Mucosa of stomach (tissue), 1 donor: ENCODE measurements around the gene PPARA.

Experiments used
- H3K27me3 ChIP-seq: one replicate; pipeline ENCODE4 v1.7.0; 2013; ENCODE audit warnings: mild to moderate bottlenecking, low read length; ENCODE audit not compliant: control insufficient read depth, insufficient read depth
- H3K36me3 ChIP-seq: one replicate; pipeline ENCODE4 v1.7.0; 2013; ENCODE audit warnings: low read length; ENCODE audit not compliant: control insufficient read depth, insufficient read depth
- H3K4me1 ChIP-seq: one replicate; pipeline ENCODE4 v1.7.0; 2013; ENCODE audit warnings: mild to moderate bottlenecking, low read length; ENCODE audit not compliant: control insufficient read depth, insufficient read depth
- H3K4me3 ChIP-seq: one replicate; pipeline ENCODE4 v1.7.0; 2013; ENCODE audit warnings: low read length
- H3K9ac ChIP-seq: one replicate; pipeline ENCODE4 v1.7.0; 2013; ENCODE audit warnings: mild to moderate bottlenecking, low read length, moderate library complexity
- H3K9me3 ChIP-seq: one replicate; pipeline ENCODE4 v1.7.0; 2013; ENCODE audit warnings: mild to moderate bottlenecking, low read length, moderate library complexity; ENCODE audit not compliant: control insufficient read depth
- donor health status: Pancreatic carcinoma.

Gene PPARA

GRCh38 chr22:46107753-46108563 is 42.4 kb upstream of the PPARA start:
- H3K27me3 ChIP-seq, result no peaks in the 10 kb centered on the region
- H3K9me3 ChIP-seq, result no peaks in the 10 kb centered on the region
- H3K9ac ChIP-seq, result peak overlapping the region; percentile 52
- peaks cover 21% of the 10 kb centered on the region for H3K36me3 ChIP-seq
- H3K4me3 ChIP-seq, result no peak overlapping the region
- H3K4me1 ChIP-seq, result peaks cover 86% of the 10 kb centered on the region

GRCh38 chr22:46108564-46109473 is 41.5 kb upstream of the PPARA start:
- Histone ChIP-seq H3K27me3 (no peaks in the 10 kb centered on the region), H3K9me3 (no peaks in the 10 kb centered on the region), H3K9ac (peak overlapping the region; percentile 36), H3K4me3 (no peak overlapping the region), H3K36me3 (peaks cover 22% of the 10 kb centered on the region), H3K4me1 (peaks cover 85% of the 10 kb centered on the region)

GRCh38 chr22:46109474-46110003 is 40.8 kb upstream of the PPARA start:
- Histone ChIP-seq H3K4me3 (no peak overlapping the region), H3K9ac (peak overlapping the region; percentile 36), H3K27me3 (no peaks in the 10 kb centered on the region), H3K4me1 (peaks cover 81% of the 10 kb centered on the region), H3K36me3 (peaks cover 22% of the 10 kb centered on the region), H3K9me3 (no peaks in the 10 kb centered on the region)

- H3K9me3 ChIP-seq, result no peaks in the 10 kb centered on the region
- peaks cover 80% of the 10 kb centered on the region for H3K4me1 ChIP-seq
- H3K36me3 ChIP-seq, result peaks cover 22% of the 10 kb centered on the region
- H3K4me3 ChIP-seq, result no peak overlapping the region
- H3K27me3 ChIP-seq, result no peaks in the 10 kb centered on the region
- no peak overlapping the region for H3K9ac ChIP-seq
Measured at GRCh38 chr22:46110215-46110614, 40.1 kb upstream of the PPARA start.

GRCh38 chr22:46111645-46112306 is 38.5 kb upstream of the PPARA start:
- Histone ChIP-seq H3K27me3 (no peaks in the 10 kb centered on the region), H3K9ac (no peak overlapping the region), H3K4me3 (no peak overlapping the region), H3K9me3 (no peaks in the 10 kb centered on the region), H3K36me3 (peaks cover 22% of the 10 kb centered on the region), H3K4me1 (peaks cover 79% of the 10 kb centered on the region)

GRCh38 chr22:46112405-46112804 is 37.9 kb upstream of the PPARA start:
- Histone ChIP-seq H3K9ac (no peak overlapping the region), H3K9me3 (no peaks in the 10 kb centered on the region), H3K27me3 (no peaks in the 10 kb centered on the region), H3K4me1 (peaks cover 76% of the 10 kb centered on the region), H3K4me3 (no peak overlapping the region), H3K36me3 (peaks cover 22% of the 10 kb centered on the region)

- Histone ChIP-seq H3K9me3 (no peaks in the 10 kb centered on the region), H3K4me3 (no peak overlapping the region), H3K4me1 (peaks cover 67% of the 10 kb centered on the region), H3K27me3 (no peaks in the 10 kb centered on the region), H3K36me3 (peaks cover 22% of the 10 kb centered on the region), H3K9ac (no peak overlapping the region)
Measured at GRCh38 chr22:46113110-46113909, 37.0 kb upstream of the PPARA start.

- Histone ChIP-seq H3K9ac (no peak overlapping the region), H3K4me3 (no peak overlapping the region), H3K9me3 (no peaks in the 10 kb centered on the region), H3K36me3 (peaks cover 22% of the 10 kb centered on the region), H3K4me1 (peaks cover 60% of the 10 kb centered on the region), H3K27me3 (no peaks in the 10 kb centered on the region)
Measured at GRCh38 chr22:46113910-46114517, 36.3 kb upstream of the PPARA start.

- H3K36me3 ChIP-seq, result peaks cover 21% of the 10 kb centered on the region
- no peak overlapping the region for H3K4me3 ChIP-seq
- H3K27me3 ChIP-seq, result no peaks in the 10 kb centered on the region
- H3K4me1 ChIP-seq, result peaks cover 53% of the 10 kb centered on the region
- no peaks in the 10 kb centered on the region for H3K9me3 ChIP-seq
- H3K9ac ChIP-seq, result no peak overlapping the region
Measured at GRCh38 chr22:46114518-46115387, 35.6 kb upstream of the PPARA start.

- H3K4me3 ChIP-seq, result no peak overlapping the region
- no peaks in the 10 kb centered on the region for H3K27me3 ChIP-seq
- peaks cover 17% of the 10 kb centered on the region for H3K36me3 ChIP-seq
- no peak overlapping the region for H3K9ac ChIP-seq
- no peaks in the 10 kb centered on the region for H3K9me3 ChIP-seq
- peaks cover 47% of the 10 kb centered on the region for H3K4me1 ChIP-seq
Measured at GRCh38 chr22:46115388-46115678, 35.0 kb upstream of the PPARA start.
